IMR-90 (cell line): ENCODE results near the gene NTM. TPM values are rescaled to one million over a fixed set of nuclear protein-coding genes. Genes with fewer than 3 reads are reported as not detected.

Experiments
- ATAC-seq: fragments of 200-7000 bp; cut with Tn5 transposase; 2 replicates; pipeline ENCODE4 v1.9.1; 2020; ENCODE audit warnings: low read depth, mild to moderate bottlenecking, moderate library complexity
- BruUV-seq: library from RNA; stranded (reverse); fragments of 400-500 nt; replicated peaks from 2 replicates; lab custom pipeline; 2021; lab: Mats Ljungman, UMichigan
- CTCF ChIA-PET: fragments of 300-600 bp; formaldehyde crosslinking; extraction: SDS; loops from one replicate; lab custom pipeline; 2021; ENCODE audit warnings: antibody characterized with exemption; lab: Yijun Ruan, JAX
- POLR2A ChIA-PET: fragments of 300-600 bp; sonication (Branson Sonifier 250); formaldehyde crosslinking; loops from one replicate; lab custom pipeline; 2022; ENCODE audit warnings: antibody characterized with exemption; ENCODE audit not compliant: unreplicated experiment; lab: Charles Lee
- DNase-seq: peaks from one replicate; pipeline ENCODE4 v3.0.0; 2013
- H2AFZ ChIP-seq: replicated peaks from 2 replicates; pipeline ENCODE3; 2013; ENCODE audit warnings: low read length, mild to moderate bottlenecking; ENCODE audit not compliant: poor library complexity
- H2AK5ac ChIP-seq: 2 replicates; pipeline ENCODE4 v1.6.1; 2013; ENCODE audit warnings: low read depth, low read length, inconsistent platforms
- H2AK9ac ChIP-seq: replicated peaks from 2 replicates; pipeline ENCODE3; 2013; ENCODE audit warnings: mild to moderate bottlenecking, low read depth, low read length, moderate library complexity; ENCODE audit not compliant: poor library complexity
- H2BK120ac ChIP-seq: 2 replicates; pipeline ENCODE4 v1.6.1; 2013; ENCODE audit warnings: low read depth, low read length, inconsistent platforms
- H2BK15ac ChIP-seq: 3 replicates; pipeline ENCODE4 v1.6.1; 2013; ENCODE audit warnings: low read depth, low read length, inconsistent platforms
- H2BK20ac ChIP-seq: 2 replicates; pipeline ENCODE4 v1.6.1; 2013; ENCODE audit warnings: low read depth, mild to moderate bottlenecking, inconsistent platforms, low read length, moderate library complexity
- H2BK5ac ChIP-seq: 2 replicates; pipeline ENCODE4 v1.6.1; 2013; ENCODE audit warnings: mild to moderate bottlenecking, low read depth, low read length, inconsistent platforms; ENCODE audit not compliant: poor library complexity, severe bottlenecking
- H3K14ac ChIP-seq: replicated peaks from 2 replicates; pipeline ENCODE4 v1.6.1; 2013; ENCODE audit warnings: low read depth, low read length, inconsistent platforms
- H3K18ac ChIP-seq: 2 replicates; pipeline ENCODE4 v1.6.1; 2013; ENCODE audit warnings: low read depth, low read length, control low read depth
- H3K23ac ChIP-seq: 2 replicates; pipeline ENCODE4 v1.6.1; 2013; ENCODE audit warnings: low read depth, low read length, inconsistent platforms
- H3K27ac ChIP-seq: 2 replicates; pipeline ENCODE4 v1.5.1; 2013; ENCODE audit warnings: mild to moderate bottlenecking, control low read depth, low read length; ENCODE audit not compliant: insufficient read depth
- H3K27me3 ChIP-seq: 2 replicates; pipeline ENCODE4 v1.6.1; 2013; ENCODE audit warnings: low read length; ENCODE audit not compliant: control insufficient read depth, insufficient read depth
- H3K36me3 ChIP-seq: 2 replicates; pipeline ENCODE4 v1.6.1; 2013; ENCODE audit warnings: low read length, mixed read lengths; ENCODE audit not compliant: control insufficient read depth, insufficient read depth
- H3K4ac ChIP-seq: 2 replicates; pipeline ENCODE4 v1.6.1; 2013; ENCODE audit warnings: low read depth, low read length, inconsistent platforms
- H3K4me1 ChIP-seq: 2 replicates; pipeline ENCODE4 v1.6.1; 2013; ENCODE audit warnings: low read length, mixed read lengths; ENCODE audit not compliant: control insufficient read depth, insufficient read depth
- H3K4me2 ChIP-seq: 2 replicates; pipeline ENCODE4 v1.6.1; 2013; ENCODE audit warnings: low read depth, mild to moderate bottlenecking, control low read depth, low read length, moderate library complexity
- H3K4me3 ChIP-seq: 2 replicates; pipeline ENCODE4 v1.5.1; 2013; ENCODE audit warnings: low read depth, mild to moderate bottlenecking, control low read depth, low read length, moderate library complexity; ENCODE audit not compliant: insufficient read depth
- H3K56ac ChIP-seq: 2 replicates; pipeline ENCODE4 v1.6.1; 2013; ENCODE audit warnings: low read length, inconsistent platforms; ENCODE audit not compliant: insufficient read depth; ENCODE audit errors: extremely low read depth
- H3K79me1 ChIP-seq, 2 experiments: 2 replicates each; pipeline ENCODE4 v1.6.1; 2013; ENCODE audit warnings: low read length in 2 of 2, inconsistent platforms in 1 of 2, low read depth in 1 of 2
- H3K9ac ChIP-seq: 2 replicates; pipeline ENCODE4 v1.6.1; 2013; ENCODE audit warnings: low read depth, low read length, control low read depth
- H3K9me1 ChIP-seq: 2 replicates; pipeline ENCODE4 v1.6.1; 2013; ENCODE audit warnings: low read length, inconsistent platforms; ENCODE audit not compliant: insufficient read depth
- H3K9me3 ChIP-seq: 2 replicates; pipeline ENCODE4 v1.6.1; 2013; ENCODE audit warnings: low read length; ENCODE audit not compliant: control insufficient read depth, insufficient read depth
- H4K20me1 ChIP-seq: 2 replicates; pipeline ENCODE4 v1.6.1; 2013; ENCODE audit warnings: low read length, inconsistent platforms; ENCODE audit not compliant: insufficient read depth
- H4K5ac ChIP-seq: 2 replicates; pipeline ENCODE4 v1.6.1; 2013; ENCODE audit warnings: mild to moderate bottlenecking, low read depth, low read length, control low read depth
- H4K8ac ChIP-seq, 2 experiments: 2 replicates each; pipeline ENCODE4 v1.6.1; 2013; ENCODE audit warnings: low read depth in 2 of 2, low read length in 2 of 2, control low read depth in 1 of 2, inconsistent platforms in 1 of 2
- H4K91ac ChIP-seq: 2 replicates; pipeline ENCODE4 v1.6.1; 2013; ENCODE audit warnings: low read depth, low read length, inconsistent platforms; ENCODE audit not compliant: insufficient read depth
- CTCF ChIP-seq: conservative IDR thresholded peaks from 2 replicates; pipeline ENCODE4 v1.5.1; 2012; ENCODE audit warnings: mild to moderate bottlenecking, low read depth, low read length, improper control_type of control experiment
- MXI1 ChIP-seq: IDR thresholded peaks from 2 replicates; pipeline ENCODE4 v1.6.1; 2012; ENCODE audit warnings: low read depth, mild to moderate bottlenecking, low read length, moderate library complexity, borderline replicate concordance
- RAD21 ChIP-seq: IDR thresholded peaks from 2 replicates; pipeline ENCODE4 v1.6.1; 2012; ENCODE audit warnings: low read length, improper control_type of control experiment
- RFX5 ChIP-seq: IDR thresholded peaks from 2 replicates; pipeline ENCODE4 v1.8.0; 2012; ENCODE audit warnings: low read depth, mild to moderate bottlenecking, low read length, moderate library complexity
- SMC3 ChIP-seq: fragments of 150-350 bp; IDR thresholded peaks from 2 replicates; pipeline ENCODE4 v1.6.1; 2016; ENCODE audit warnings: low read depth, mild to moderate bottlenecking, antibody characterized with exemption, low read length, moderate library complexity
- WGBS, 2 experiments: methylation state at CpG; one replicate each; pipeline versions ENCODE4 v1.1.5 to v1.1.7; 2013; ENCODE audit warnings: missing lambda C conversion rate in 2 of 2; ENCODE audit not compliant: insufficient read length in 1 of 2; ENCODE audit errors: extremely low coverage in 2 of 2; 5-methylcytosine and 5-hydroxymethylcytosine counted together
- dilution Hi-C: fragments of 300-500 bp; cut with HindIII; formaldehyde crosslinking; loops from one replicate; pipeline ENCODE4 v1.14.3; 2018; ENCODE audit warnings: low sequenced_read_pairs; ENCODE audit not compliant: unreplicated experiment
- in situ Hi-C: fragments of 300-500 bp; cut with MboI; formaldehyde crosslinking; loops from 3 replicates; pipeline ENCODE4 v1.14.3; 2019; ENCODE audit warnings: low sequenced_read_pairs, inconsistent platforms, mixed read lengths
- intact Hi-C: fragments of 100-400 bp; cut with micrococcal nuclease; formaldehyde crosslinking; loops from 2 replicates; pipeline ENCODE4 v1.10.0; 2022
- polyA plus RNA-seq, 3 experiments: library from polyadenylated mRNA; depleted of rRNA; stranded (reverse); fragments of >200 nt; gene quantifications; 2 replicates each; pipeline ENCODE4 v1.2.3, GENCODE V29; 2012; ENCODE audit warnings: low replicate concordance in 1 of 3
- total RNA-seq: library from RNA; depleted of rRNA; stranded (reverse); fragments of >200 nt; gene quantifications from 2 replicates; pipeline ENCODE4 v1.2.3, GENCODE V29; 2012

NTM gene
- total and polyA plus RNA-seq, 2 of the 4 experiments (the other 2 are of a cell fraction) = 19.5 to 25.5 TPM

- Histone ChIP-seq H2BK5ac (peak overlapping the region; percentile 3), H2BK15ac (no peak overlapping the region), H3K4me3 (no peak overlapping the region), H3K27ac (no peak overlapping the region), H2BK20ac (no peak overlapping the region), H3K23ac (no peak overlapping the region), H3K14ac (no peak overlapping the region), H3K4ac (no peak overlapping the region), H4K91ac (no peak overlapping the region), H3K27me3 (no peaks in the 10 kb centered on the region), H3K36me3 (no peaks in the 10 kb centered on the region), H2AK5ac (no peak overlapping the region), H3K79me1 (peaks cover 3 to 5% of the 10 kb centered on the region in 2 experiments; a peak in 1 of 4 replicates), H4K5ac (no peak overlapping the region), H3K18ac (no peak overlapping the region), H3K4me2 (no peak overlapping the region), H3K9ac (no peak overlapping the region), H3K9me1 (peaks cover 6% of the 10 kb centered on the region), H4K8ac (peak overlapping the region in 1 of 2 experiments; percentile 0; a peak in 1 of 4 replicates), H3K4me1 (peaks cover 4% of the 10 kb centered on the region), H3K9me3 (no peaks in the 10 kb centered on the region), H2AFZ (no peak overlapping the region), H2BK120ac (peak overlapping the region; percentile 23; the same call in 1 of the 2 replicates), H4K20me1 (no peaks in the 10 kb centered on the region; the same call in 1 of the 2 replicates), H2AK9ac (no peak overlapping the region), H3K56ac (no peak overlapping the region)
- DNase-seq (peak; percentile 72), ATAC-seq (peak; percentile 91)
- intact Hi-C loops (no loop called here), in situ Hi-C loops (no loop called here), dilution Hi-C loops (no loop called here)
- TF ChIP-seq CTCF (peak; percentile 50), RAD21 (peak; percentile 47), RFX5 (no peak), MXI1 (no peak), SMC3 (no peak; the same call in 1 of the 2 replicates)
- ChIA-PET CTCF (interaction anchor here (0.6 to 1.4 kb wide), 9 partner anchors 10 to 662 kb away, joined by 3 to 6 read pairs (median 3); no protein-coding TSS in a partner anchor), POLR2A (no interaction called here)
- 80% methylated on average over 5 of the region's 6 CpGs; no CpG with 5 or more reads in 1 of the 2 experiments for WGBS, 2 experiments
- BruUV-seq = no TSS peak
These were observed 908.6 kb downstream of the NTM start for GRCh38 chr11:132278801-132279574.
